HEK293 (cell line): Measurements from ENCODE around the gene TNFSF12.

Source experiments
- CTCF ChIP-seq: fragments of 450-650 bp; formaldehyde crosslinking; IDR thresholded peaks from 2 replicates; pipeline ENCODE4 v1.5.1; 2016; ENCODE audit warnings: missing biosample characterization, missing genetic modification characterization
- HOXA7 ChIP-seq: sonication (generic); formaldehyde crosslinking; IDR thresholded peaks from 2 replicates; pipeline ENCODE4 v1.8.1; 2022; ENCODE audit warnings: missing genetic modification reagents, borderline replicate concordance
- KLF10 ChIP-seq: fragments of 450-650 bp; IDR thresholded peaks from 2 replicates; pipeline ENCODE4 v1.5.1; 2018; ENCODE audit warnings: missing biosample characterization, mild to moderate bottlenecking, missing genetic modification characterization
- ZNF146 ChIP-seq: fragments of 450-650 bp; formaldehyde crosslinking; IDR thresholded peaks from 2 replicates; pipeline ENCODE4 v1.5.1; 2016; ENCODE audit warnings: missing biosample characterization, missing genetic modification characterization

GRCh38 chr17:7538891-7539545 lies 9.8 kb upstream of the TNFSF12 start:
- no peak for TF ChIP-seq ZNF146 (tag by site-specific recombination)
- no peak for TF ChIP-seq CTCF
- TF ChIP-seq HOXA7 (CRISPR knock-in tag) = no peak
- TF ChIP-seq KLF10 (tag by site-specific recombination) = no peak
